ENCODE data around the gene FKBP6.

FKBP6 gene

GRCh38 chr7:73354196-73354595, 26.2 kb downstream of the FKBP6 start:
- Histone ChIP-seq H3K27ac (no peak overlapping the region), H3K4me3 (ENCODE audit: low read depth, low read length) (no peak overlapping the region), H3K27me3 (replicated peaks) (no peaks in the 10 kb centered on the region), H3K36me3 (replicated peaks) (no peaks in the 10 kb centered on the region)
- TF ChIP-seq, protein P1, sequence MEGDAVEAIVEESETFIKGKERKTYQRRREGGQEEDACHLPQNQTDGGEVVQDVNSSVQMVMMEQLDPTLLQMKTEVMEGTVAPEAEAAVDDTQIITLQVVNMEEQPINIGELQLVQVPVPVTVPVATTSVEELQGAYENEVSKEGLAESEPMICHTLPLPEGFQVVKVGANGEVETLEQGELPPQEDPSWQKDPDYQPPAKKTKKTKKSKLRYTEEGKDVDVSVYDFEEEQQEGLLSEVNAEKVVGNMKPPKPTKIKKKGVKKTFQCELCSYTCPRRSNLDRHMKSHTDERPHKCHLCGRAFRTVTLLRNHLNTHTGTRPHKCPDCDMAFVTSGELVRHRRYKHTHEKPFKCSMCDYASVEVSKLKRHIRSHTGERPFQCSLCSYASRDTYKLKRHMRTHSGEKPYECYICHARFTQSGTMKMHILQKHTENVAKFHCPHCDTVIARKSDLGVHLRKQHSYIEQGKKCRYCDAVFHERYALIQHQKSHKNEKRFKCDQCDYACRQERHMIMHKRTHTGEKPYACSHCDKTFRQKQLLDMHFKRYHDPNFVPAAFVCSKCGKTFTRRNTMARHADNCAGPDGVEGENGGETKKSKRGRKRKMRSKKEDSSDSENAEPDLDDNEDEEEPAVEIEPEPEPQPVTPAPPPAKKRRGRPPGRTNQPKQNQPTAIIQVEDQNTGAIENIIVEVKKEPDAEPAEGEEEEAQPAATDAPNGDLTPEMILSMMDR (IDR thresholded peaks at IDR 0.05; ENCODE audit: low read depth, low read length, missing control alignments) = no peak
- DNase-seq = no peak
- in situ Hi-C loops (cut with HindIII; ENCODE audit: low pct_ligation_motif_present, low sequenced_read_pairs) = no loop called here

DNA sequence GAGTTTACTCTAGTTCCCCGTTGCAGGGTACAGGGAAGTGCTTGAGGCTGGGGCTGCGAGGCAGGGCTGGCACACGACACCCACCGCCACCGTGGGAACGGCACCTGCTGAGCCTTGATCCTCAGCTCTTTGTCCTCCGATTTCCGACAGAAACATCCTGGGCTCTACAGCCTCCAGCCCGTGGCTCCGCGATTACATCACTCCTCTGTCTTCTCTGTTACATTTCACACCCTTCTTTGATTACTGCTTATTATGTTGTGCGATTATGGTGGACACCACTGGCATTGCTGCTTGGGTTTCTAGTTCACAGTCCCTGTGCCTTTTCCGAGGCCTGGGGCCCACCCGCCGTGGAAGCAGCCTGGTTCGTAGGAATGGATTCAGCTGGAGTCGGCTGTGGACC, 26.9 kb downstream of the FKBP6 start:
- in situ Hi-C loops (cut with HindIII; ENCODE audit: low pct_ligation_motif_present, low sequenced_read_pairs) = no loop called here
- H3K27ac ChIP-seq = no peak overlapping the region
- no peak overlapping the region for H3K4me3 ChIP-seq (ENCODE audit: low read depth, low read length)
- TF ChIP-seq, protein P1 (IDR thresholded peaks at IDR 0.05; ENCODE audit: low read depth, low read length, missing control alignments) = no peak
- no peaks in the 10 kb centered on the region for H3K27me3 ChIP-seq (replicated peaks)
- DNase-seq = no peak
- no peaks in the 10 kb centered on the region for H3K36me3 ChIP-seq (replicated peaks)

DNA sequence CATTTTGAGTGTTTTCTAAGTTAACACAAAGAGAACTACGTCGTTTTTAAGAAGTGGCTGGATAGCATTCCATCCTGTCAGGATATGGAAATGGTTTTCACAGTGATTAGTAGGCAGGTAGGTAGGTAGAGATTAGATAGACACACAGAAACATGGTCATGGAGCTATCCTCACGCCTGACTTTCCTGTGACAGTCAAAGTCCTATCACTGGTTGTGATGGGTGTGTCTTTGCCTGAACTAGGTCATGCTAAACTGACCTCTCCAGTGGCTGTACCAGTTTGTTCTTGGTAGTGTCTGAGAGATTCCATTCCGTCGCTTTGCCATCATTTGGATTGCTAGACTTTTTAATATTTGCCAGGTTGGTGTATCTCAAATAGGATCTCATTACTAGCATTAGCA, 28.2 kb downstream of the FKBP6 start:
- TF ChIP-seq, protein P1 (IDR thresholded peaks at IDR 0.05; ENCODE audit: low read depth, low read length, missing control alignments) = no peak

GRCh38 chr7:73358590-73359275, 30.8 kb downstream of the FKBP6 start:
- no peaks in the 10 kb centered on the region for H3K27me3 ChIP-seq (replicated peaks)
- in situ Hi-C loops (cut with HindIII; ENCODE audit: low pct_ligation_motif_present, low sequenced_read_pairs) = no loop called here
- peak overlapping the region; percentile 39 for H3K4me3 ChIP-seq (ENCODE audit: low read depth, low read length)
- DNase-seq = no peak
- TF ChIP-seq, protein P1 (IDR thresholded peaks at IDR 0.05; ENCODE audit: low read depth, low read length, missing control alignments) = no peak
- no peak overlapping the region for H3K27ac ChIP-seq
- H3K36me3 ChIP-seq (replicated peaks) = no peaks in the 10 kb centered on the region

More for the DNA sequence above, 28.2 kb downstream of the FKBP6 start:
- no peak overlapping the region for H3K27ac ChIP-seq
- no peaks in the 10 kb centered on the region for H3K36me3 ChIP-seq (replicated peaks)
- no peak overlapping the region for H3K4me3 ChIP-seq (ENCODE audit: low read depth, low read length)
- no peaks in the 10 kb centered on the region for H3K27me3 ChIP-seq (replicated peaks)
- DNase-seq = no peak
- in situ Hi-C loops (cut with HindIII; ENCODE audit: low pct_ligation_motif_present, low sequenced_read_pairs) = no loop called here

DNA sequence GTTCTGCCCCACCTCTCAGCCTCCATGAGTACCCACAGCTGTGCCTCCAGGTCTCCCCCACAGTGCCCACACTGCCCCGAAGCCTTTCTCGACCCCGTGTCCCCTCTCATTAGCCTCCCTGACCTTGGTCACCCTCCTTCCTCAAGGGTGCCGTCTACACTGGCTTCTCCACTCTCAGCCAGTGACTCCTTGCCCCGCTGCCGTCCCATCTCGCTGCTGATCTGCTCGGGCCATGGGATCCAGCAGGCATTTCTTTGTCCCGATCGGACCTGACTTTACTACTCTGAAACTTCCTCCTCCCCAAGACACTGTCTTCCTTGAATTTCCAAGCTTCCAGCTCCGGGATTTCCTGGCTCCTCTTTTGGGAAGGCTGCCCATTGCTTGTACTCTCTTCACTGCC, 31.3 kb downstream of the FKBP6 start:
- Histone ChIP-seq H3K27ac (no peak overlapping the region), H3K27me3 (replicated peaks) (peaks cover 3% of the 10 kb centered on the region), H3K36me3 (replicated peaks) (no peaks in the 10 kb centered on the region), H3K4me3 (ENCODE audit: low read depth, low read length) (no peak overlapping the region)
- no peak for DNase-seq
- TF ChIP-seq, protein P1 (IDR thresholded peaks at IDR 0.05; ENCODE audit: low read depth, low read length, missing control alignments) = no peak
- in situ Hi-C loops (cut with HindIII; ENCODE audit: low pct_ligation_motif_present, low sequenced_read_pairs) = no loop called here

All from brain microvascular endothelial cell (primary cell).